ENCODE data around the gene AFF4.
A peak's percentile ranks its signal among the peaks of the same experiment; 100 is the strongest.
"Not testable (repeated sequence)": the region's sequence is repeated elsewhere in the genome, so short reads cannot be mapped to it uniquely, and the experiment has no call there.

Gene AFF4

GRCh38 chr5:132963171-132964104, at the start of gene AFF4:
Gene AFF4 (minus strand): TSS chr5:132963634. CDS start chr5:132937189, 26,445 bp downstream.
- peak; percentile 82 for DNase-seq

- not testable (repeated sequence) for DNase-seq
Measured at GRCh38 chr5:133008455-133008854, 45.0 kb upstream of the AFF4 start.

GRCh38 chr5:133006653-133007052, 43.2 kb upstream of the AFF4 start:
- no peak for DNase-seq

- DNase-seq = no peak
Measured at GRCh38 chr5:132999246-132999645, 35.8 kb upstream of the AFF4 start.

GRCh38 chr5:132998556-132998955, 35.1 kb upstream of the AFF4 start:
- no peak for DNase-seq

GRCh38 chr5:132996307-132996706, 32.9 kb upstream of the AFF4 start:
- DNase-seq = no peak

GRCh38 chr5:132987531-132988408, 24.3 kb upstream of the AFF4 start:
- no peak for DNase-seq

- DNase-seq = not testable (repeated sequence)
Measured at GRCh38 chr5:132982971-132983370, 19.5 kb upstream of the AFF4 start.

GRCh38 chr5:132981288-132981687, 17.9 kb upstream of the AFF4 start:
- no peak for DNase-seq

- DNase-seq = no peak
Measured at GRCh38 chr5:132979976-132980375, 16.5 kb upstream of the AFF4 start.

- no peak for DNase-seq
Measured at GRCh38 chr5:132979367-132979940, 16.0 kb upstream of the AFF4 start.

- no peak for DNase-seq
Measured at GRCh38 chr5:132976852-132977251, 13.4 kb upstream of the AFF4 start.

- DNase-seq = not testable (repeated sequence)
Measured at GRCh38 chr5:132972436-132972828, 9.0 kb upstream of the AFF4 start.

GRCh38 chr5:132971483-132972435, 8.3 kb upstream of the AFF4 start:
- no peak for DNase-seq

GRCh38 chr5:132965120-132965519, 1.7 kb upstream of the AFF4 start:
- DNase-seq = no peak

GRCh38 chr5:132962429-132963021, 909 bp downstream of the AFF4 start:
- no peak for DNase-seq

GRCh38 chr5:132961887-132962286, 1.5 kb downstream of the AFF4 start:
- DNase-seq = no peak

GRCh38 chr5:132961123-132961815, 2.2 kb downstream of the AFF4 start:
- not testable (repeated sequence) for DNase-seq

- not testable (repeated sequence) for DNase-seq
Measured at GRCh38 chr5:132956166-132956799, 7.2 kb downstream of the AFF4 start.

- no peak for DNase-seq
Measured at GRCh38 chr5:132953710-132954109, 9.7 kb downstream of the AFF4 start.

Measured in stimulated activated CD4-positive, alpha-beta T cell treated with anti-CD3 and anti-CD28 coated beads, Interleukin-12 subunit alpha, Interleukin-12 subunit beta, amount 100 ng/mL, for 4 hours (primary cell).